Measurements from ENCODE around the gene ABCC6. TPM values are rescaled to one million over a fixed set of nuclear protein-coding genes. Genes with fewer than 3 reads are reported as not detected.

ABCC6 gene
- total RNA-seq, 1 donor from 2014 or later, result 3.0 TPM

DNA sequence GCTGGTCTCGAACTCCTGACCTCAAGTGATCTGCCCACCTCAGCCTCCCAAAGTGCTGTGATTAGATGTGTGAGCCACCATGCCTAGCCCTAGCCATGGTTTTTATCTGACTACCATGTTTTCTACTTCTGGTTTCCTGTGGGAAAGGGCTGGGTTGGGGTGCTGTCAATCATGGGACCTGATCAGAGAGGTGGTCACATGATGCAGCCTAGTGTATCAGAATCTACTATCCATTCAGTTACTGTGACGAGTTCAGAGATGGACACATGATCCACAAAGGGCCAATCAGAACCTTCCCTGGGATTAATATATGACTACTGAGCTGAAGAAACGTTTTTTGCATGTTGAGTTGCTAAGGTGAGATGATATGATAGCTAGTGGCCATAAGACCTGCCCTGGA is 59.1 kb downstream of the ABCC6 start:
- H3K4me3 ChIP-seq (ENCODE audit: insufficient read depth, low read depth, low read length), result no peak overlapping the region
- no peak overlapping the region for H3K9ac ChIP-seq (ENCODE audit: low read length)
- H3K9me3 Mint-ChIP-seq (ENCODE audit: unreplicated experiment), result peaks cover 15% of the 10 kb centered on the region
- no peaks in the 10 kb centered on the region for H3K4me1 ChIP-seq (ENCODE audit: insufficient read depth, low read length)
- no peaks in the 10 kb centered on the region for H3K36me3 ChIP-seq (ENCODE audit: insufficient read depth, low read length)
- DNase-seq (ENCODE audit: low read depth) (no peak), FAIRE-seq (no peak)
- H3K4me2 ChIP-seq (ENCODE audit: low read length), result no peak overlapping the region
- no peak for TF ChIP-seq EZH2 (IDR thresholded peaks at IDR 0.05; ENCODE audit: insufficient read depth, low read length)
- TF ChIP-seq, protein P1, sequence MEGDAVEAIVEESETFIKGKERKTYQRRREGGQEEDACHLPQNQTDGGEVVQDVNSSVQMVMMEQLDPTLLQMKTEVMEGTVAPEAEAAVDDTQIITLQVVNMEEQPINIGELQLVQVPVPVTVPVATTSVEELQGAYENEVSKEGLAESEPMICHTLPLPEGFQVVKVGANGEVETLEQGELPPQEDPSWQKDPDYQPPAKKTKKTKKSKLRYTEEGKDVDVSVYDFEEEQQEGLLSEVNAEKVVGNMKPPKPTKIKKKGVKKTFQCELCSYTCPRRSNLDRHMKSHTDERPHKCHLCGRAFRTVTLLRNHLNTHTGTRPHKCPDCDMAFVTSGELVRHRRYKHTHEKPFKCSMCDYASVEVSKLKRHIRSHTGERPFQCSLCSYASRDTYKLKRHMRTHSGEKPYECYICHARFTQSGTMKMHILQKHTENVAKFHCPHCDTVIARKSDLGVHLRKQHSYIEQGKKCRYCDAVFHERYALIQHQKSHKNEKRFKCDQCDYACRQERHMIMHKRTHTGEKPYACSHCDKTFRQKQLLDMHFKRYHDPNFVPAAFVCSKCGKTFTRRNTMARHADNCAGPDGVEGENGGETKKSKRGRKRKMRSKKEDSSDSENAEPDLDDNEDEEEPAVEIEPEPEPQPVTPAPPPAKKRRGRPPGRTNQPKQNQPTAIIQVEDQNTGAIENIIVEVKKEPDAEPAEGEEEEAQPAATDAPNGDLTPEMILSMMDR (IDR thresholded peaks at IDR 0.05; ENCODE audit: insufficient read depth, low read depth, low read length), result no peak
- H3K27ac ChIP-seq (ENCODE audit: low read depth, low read length), result no peak overlapping the region
- H3K27me3 ChIP-seq (ENCODE audit: insufficient read depth, low read length), result no peaks in the 10 kb centered on the region
- no peak overlapping the region for H3K27ac Mint-ChIP-seq (ENCODE audit: unreplicated experiment)
- H3K79me2 ChIP-seq (ENCODE audit: insufficient read depth, low read length), result no peaks in the 10 kb centered on the region
- peaks cover 5% of the 10 kb centered on the region for H3K9me3 ChIP-seq (ENCODE audit: insufficient read depth, low read depth, low read length)
- no peak overlapping the region for H2AFZ ChIP-seq (ENCODE audit: low read depth, low read length)
- no peaks in the 10 kb centered on the region for H4K20me1 ChIP-seq (ENCODE audit: insufficient read depth, low read length)
- H3K4me3 Mint-ChIP-seq (ENCODE audit: unreplicated experiment), result no peak overlapping the region
- H3K36me3 Mint-ChIP-seq (ENCODE audit: low read depth, unreplicated experiment), result peaks cover 15% of the 10 kb centered on the region
- peaks cover 5% of the 10 kb centered on the region for H3K27me3 Mint-ChIP-seq (ENCODE audit: low read depth, unreplicated experiment)
- no peaks in the 10 kb centered on the region for H3K4me1 Mint-ChIP-seq (ENCODE audit: low read depth, unreplicated experiment)

DNA sequence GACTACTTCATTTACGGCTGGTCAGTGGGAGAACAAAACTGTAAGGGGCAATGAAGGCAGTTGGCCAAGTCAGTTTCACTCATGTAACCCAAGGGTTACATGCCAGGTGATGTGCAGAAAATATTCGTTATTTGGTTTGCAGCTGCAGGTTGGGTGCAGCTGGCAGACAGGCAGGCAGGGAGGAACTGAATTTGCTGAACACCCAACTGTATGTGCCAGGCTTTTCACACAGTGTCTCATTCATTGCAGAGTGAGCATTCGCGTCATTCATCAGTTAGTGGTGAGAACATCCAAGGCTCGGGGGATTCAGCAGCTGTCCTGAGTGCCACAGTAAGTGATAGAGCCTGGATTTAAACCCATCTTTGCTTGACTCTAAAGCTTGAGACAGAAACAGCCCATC is 59.7 kb downstream of the ABCC6 start:
- Mint-ChIP-seq H3K4me3 (ENCODE audit: unreplicated experiment) (no peak overlapping the region), H3K4me1 (ENCODE audit: low read depth, unreplicated experiment) (no peaks in the 10 kb centered on the region), H3K9me3 (ENCODE audit: unreplicated experiment) (peaks cover 20% of the 10 kb centered on the region), H3K27ac (ENCODE audit: unreplicated experiment) (no peak overlapping the region), H3K27me3 (ENCODE audit: low read depth, unreplicated experiment) (peaks cover 5% of the 10 kb centered on the region), H3K36me3 (ENCODE audit: low read depth, unreplicated experiment) (peaks cover 15% of the 10 kb centered on the region)
- Histone ChIP-seq H3K9ac (ENCODE audit: low read length) (no peak overlapping the region), H3K27ac (ENCODE audit: low read depth, low read length) (no peak overlapping the region), H3K4me3 (ENCODE audit: insufficient read depth, low read depth, low read length) (no peak overlapping the region), H3K4me1 (ENCODE audit: insufficient read depth, low read length) (no peaks in the 10 kb centered on the region), H4K20me1 (ENCODE audit: insufficient read depth, low read length) (no peaks in the 10 kb centered on the region), H3K36me3 (ENCODE audit: insufficient read depth, low read length) (no peaks in the 10 kb centered on the region), H3K9me3 (ENCODE audit: insufficient read depth, low read depth, low read length) (peaks cover 11% of the 10 kb centered on the region), H3K27me3 (ENCODE audit: insufficient read depth, low read length) (no peaks in the 10 kb centered on the region), H3K79me2 (ENCODE audit: insufficient read depth, low read length) (no peaks in the 10 kb centered on the region), H2AFZ (ENCODE audit: low read depth, low read length) (no peak overlapping the region), H3K4me2 (ENCODE audit: low read length) (no peak overlapping the region)
- FAIRE-seq (no peak), DNase-seq (ENCODE audit: low read depth) (no peak)
- no peak for TF ChIP-seq EZH2 (IDR thresholded peaks at IDR 0.05; ENCODE audit: insufficient read depth, low read length)
- TF ChIP-seq, protein P1 (IDR thresholded peaks at IDR 0.05; ENCODE audit: insufficient read depth, low read depth, low read length), result no peak

- FAIRE-seq (no peak), DNase-seq (ENCODE audit: low read depth) (no peak)
- Mint-ChIP-seq H3K27me3 (ENCODE audit: low read depth, unreplicated experiment) (peaks cover 5% of the 10 kb centered on the region), H3K4me1 (ENCODE audit: low read depth, unreplicated experiment) (no peaks in the 10 kb centered on the region), H3K4me3 (ENCODE audit: unreplicated experiment) (no peak overlapping the region), H3K27ac (ENCODE audit: unreplicated experiment) (no peak overlapping the region), H3K9me3 (ENCODE audit: unreplicated experiment) (peaks cover 23% of the 10 kb centered on the region), H3K36me3 (ENCODE audit: low read depth, unreplicated experiment) (peaks cover 15% of the 10 kb centered on the region)
- Histone ChIP-seq H3K36me3 (ENCODE audit: insufficient read depth, low read length) (no peaks in the 10 kb centered on the region), H3K27ac (ENCODE audit: low read depth, low read length) (no peak overlapping the region), H4K20me1 (ENCODE audit: insufficient read depth, low read length) (no peaks in the 10 kb centered on the region), H3K4me2 (ENCODE audit: low read length) (no peak overlapping the region), H3K9me3 (ENCODE audit: insufficient read depth, low read depth, low read length) (peaks cover 15% of the 10 kb centered on the region), H3K4me3 (ENCODE audit: insufficient read depth, low read depth, low read length) (no peak overlapping the region), H3K4me1 (ENCODE audit: insufficient read depth, low read length) (no peaks in the 10 kb centered on the region), H3K79me2 (ENCODE audit: insufficient read depth, low read length) (no peaks in the 10 kb centered on the region), H2AFZ (ENCODE audit: low read depth, low read length) (no peak overlapping the region), H3K27me3 (ENCODE audit: insufficient read depth, low read length) (no peaks in the 10 kb centered on the region), H3K9ac (ENCODE audit: low read length) (no peak overlapping the region)
- TF ChIP-seq EZH2 (IDR thresholded peaks at IDR 0.05; ENCODE audit: insufficient read depth, low read length), result no peak
- TF ChIP-seq, protein P1 (IDR thresholded peaks at IDR 0.05; ENCODE audit: insufficient read depth, low read depth, low read length), result no peak
Measured at GRCh38 chr16:16163109-16163508, 60.2 kb downstream of the ABCC6 start.

Measured in astrocyte (in vitro differentiated cells and primary cell).